HCT116 (cell line): ENCODE data around the gene BRIP1. TPM values are rescaled to one million over a fixed set of nuclear protein-coding genes. Genes with fewer than 3 reads are reported as not detected.

Experiments
- ATAC-seq: fragments of 200-7000 bp; cut with Tn5 transposase; 2 replicates; pipeline ENCODE4 v1.9.1; 2020; ENCODE audit warnings: mild to moderate bottlenecking, moderate library complexity
- BruUV-seq: library from RNA; stranded (reverse); fragments of 400-500 nt; replicated peaks from 2 replicates; lab custom pipeline; 2021; lab: Mats Ljungman, UMichigan
- CTCF ChIA-PET: fragments of 300-600 bp; sonication (Branson Sonifier 250); formaldehyde crosslinking; loops from one replicate; lab custom pipeline; 2021; ENCODE audit warnings: antibody characterized with exemption; lab: Charles Lee
- POLR2A ChIA-PET: fragments of 300-600, 350-600 bp; sonication (Branson Sonifier 250); formaldehyde crosslinking; loops from one replicate; lab custom pipeline; 2021; ENCODE audit warnings: antibody characterized with exemption; lab: Charles Lee
- RAD21 ChIA-PET, 2 experiments: fragments of 300-600 bp; sonication (Branson Sonifier 250); formaldehyde crosslinking; loops; one replicate each; lab custom pipeline; 2023; ENCODE audit warnings: low total read pairs in 2 of 2; ENCODE audit not compliant: uncharacterized antibody in 2 of 2, unreplicated experiment in 2 of 2, low non-redundant PET in 1 of 2; lab: Charles Lee
- DNase-seq: peaks from one replicate; pipeline ENCODE4 v3.0.0-alpha.2; 2010; ENCODE audit warnings: low read depth, low spot score
- H2AFZ ChIP-seq: fragments of 200-600 bp; shearing (Covaris generic), sonication (generic); 2 replicates; pipeline ENCODE4 v1.6.1; 2017; ENCODE audit warnings: low read depth, mixed run types, mixed read lengths, antibody characterized with exemption, low read length; ENCODE audit not compliant: poor library complexity, severe bottlenecking
- H3K27ac ChIP-seq: 2 replicates; pipeline ENCODE4 v1.5.1; 2012; ENCODE audit warnings: low read depth, low read length
- H3K27me3 ChIP-seq: fragments of 200-600 bp; sonication (generic); 2 replicates; pipeline ENCODE4 v1.6.1; 2016; ENCODE audit warnings: mixed run types, low read length, mixed read lengths; ENCODE audit not compliant: insufficient read depth
- H3K36me3 ChIP-seq, 2 experiments: fragments of 200-500 bp in 1 of 2; fragments of 200-600 bp in 1 of 2; sonication (Bioruptor generic) in 1 of 2; sonication (generic) in 1 of 2; 2 replicates each; pipeline versions ENCODE4 v1.5.1 to v1.6.1; 2014 to 2016; ENCODE audit warnings: low read length in 2 of 2, inconsistent platforms in 1 of 2, mixed read lengths in 1 of 2, mixed run types in 1 of 2; ENCODE audit not compliant: insufficient read depth in 2 of 2, control insufficient read depth in 1 of 2
- H3K4me1 ChIP-seq, 2 experiments: fragments of 200-600 bp in 1 of 2; sonication (generic) in 1 of 2; 2 replicates each; pipeline versions ENCODE4 v1.5.1 to v1.6.1; 2012 to 2017; ENCODE audit warnings: low read length in 2 of 2, inconsistent platforms in 1 of 2, mild to moderate bottlenecking in 1 of 2, mixed read lengths in 1 of 2, mixed run types in 1 of 2, moderate library complexity in 1 of 2; ENCODE audit not compliant: insufficient read depth in 2 of 2, control insufficient read depth in 1 of 2
- H3K4me2 ChIP-seq: fragments of 200-600 bp; sonication (generic); 2 replicates; pipeline ENCODE4 v1.6.1; 2017; ENCODE audit warnings: mixed run types, low read length, mixed read lengths
- H3K4me3 ChIP-seq, 2 experiments: fragments of 200-600 bp in 1 of 2; sonication (generic) in 1 of 2; replicated peaks in 1 of 2; 2 replicates each; pipeline ENCODE4 v1.5.1; 2011 to 2016; ENCODE audit warnings: low read length in 2 of 2, control low read depth in 1 of 2, low read depth in 1 of 2, mild to moderate bottlenecking in 1 of 2, mixed read lengths in 1 of 2, mixed run types in 1 of 2
- H3K79me2 ChIP-seq: fragments of 200-600 bp; sonication (generic); 2 replicates; pipeline ENCODE4 v1.6.1; 2017; ENCODE audit warnings: mild to moderate bottlenecking, mixed run types, low read length, moderate library complexity, mixed read lengths; ENCODE audit not compliant: insufficient read depth
- H3K9ac ChIP-seq: fragments of 200-600 bp; sonication (generic); 2 replicates; pipeline ENCODE4 v1.6.1; 2016; ENCODE audit warnings: low read length, mixed read lengths
- H3K9me2 ChIP-seq: fragments of 200-600 bp; sonication (generic), shearing (Covaris generic); 2 replicates; pipeline ENCODE4 v1.6.1; 2017; ENCODE audit warnings: mixed run types, mild to moderate bottlenecking, moderate library complexity; ENCODE audit not compliant: insufficient read depth
- H3K9me3 ChIP-seq, 2 experiments: fragments of 200-500 bp in 1 of 2; fragments of 200-600 bp in 1 of 2; sonication (Bioruptor generic) in 1 of 2; sonication (generic) in 1 of 2; 2 replicates each; pipeline ENCODE4 v1.6.1; 2014 to 2017; ENCODE audit warnings: low read length in 2 of 2, mixed read lengths in 2 of 2, inconsistent platforms in 1 of 2, low read depth in 1 of 2, mild to moderate bottlenecking in 1 of 2, mixed run types in 1 of 2, moderate library complexity in 1 of 2; ENCODE audit not compliant: control insufficient read depth in 1 of 2, insufficient read depth in 1 of 2
- H4K20me1 ChIP-seq: fragments of 200-600 bp; sonication (generic), shearing (Covaris generic); 2 replicates; pipeline ENCODE4 v1.6.1; 2017; ENCODE audit warnings: mixed run types, mild to moderate bottlenecking, moderate library complexity; ENCODE audit not compliant: insufficient read depth
- CBX3 ChIP-seq: IDR thresholded peaks from 2 replicates; pipeline ENCODE4 v1.6.1; 2012; ENCODE audit warnings: low read depth
- ELF1 ChIP-seq: IDR thresholded peaks from 2 replicates; pipeline ENCODE4 v1.6.1; 2012; ENCODE audit warnings: low read depth, borderline replicate concordance
- EZH2 ChIP-seq: fragments of 200-600 bp; sonication (generic); IDR thresholded peaks from 2 replicates; pipeline ENCODE4 v1.6.1; 2017; ENCODE audit warnings: antibody characterized with exemption, mixed run types
- EZH2phosphoT487 ChIP-seq: fragments of 200-600 bp; IDR thresholded peaks from 2 replicates; pipeline ENCODE4 v1.6.1; 2018; ENCODE audit warnings: antibody characterized with exemption, borderline replicate concordance
- FOSL1 ChIP-seq: IDR thresholded peaks from 2 replicates; pipeline ENCODE4 v1.6.1; 2012; ENCODE audit warnings: low read depth
- POLR2AphosphoS5 ChIP-seq: IDR thresholded peaks from 2 replicates; pipeline ENCODE4 v1.6.1; 2011; ENCODE audit warnings: mild to moderate bottlenecking, low read depth, low read length, moderate library complexity
- RAD21 ChIP-seq: IDR thresholded peaks from 2 replicates; pipeline ENCODE4 v1.6.1; 2012; ENCODE audit warnings: low read depth, mild to moderate bottlenecking
- SIN3A ChIP-seq: IDR thresholded peaks from 2 replicates; pipeline ENCODE4 v1.6.1; 2012; ENCODE audit warnings: low read depth
- SP1 ChIP-seq: IDR thresholded peaks from 2 replicates; pipeline ENCODE4 v1.6.1; 2012; ENCODE audit warnings: low read depth
- SRF ChIP-seq: IDR thresholded peaks from 2 replicates; pipeline ENCODE4 v1.6.1; 2012; ENCODE audit warnings: low read depth
- ZFX ChIP-seq: fragments of 450-650 bp; IDR thresholded peaks from 2 replicates; pipeline ENCODE4 v1.6.1; 2017
- ZNF274 ChIP-seq: fragments of 200-500 bp; sonication (Bioruptor generic); IDR thresholded peaks from 2 replicates; pipeline ENCODE4 v1.6.1; 2014; ENCODE audit warnings: mild to moderate bottlenecking, low read depth, low read length, inconsistent platforms
- intact Hi-C: fragments of 100-400 bp; cut with micrococcal nuclease; formaldehyde crosslinking; loops from 2 replicates; pipeline ENCODE4 v1.10.0; 2022
- total RNA-seq: library from RNA; stranded (reverse); gene quantifications from one replicate; pipeline ENCODE4 v1.2.1, GENCODE V29; 2021; ENCODE audit not compliant: unreplicated experiment
- TF ChIP-seq, protein P1 (sequence below), 3 experiments: fragments of 200-600 bp in 1 of 3; sonication (generic) in 1 of 3; IDR thresholded peaks in 2 of 3; conservative IDR thresholded peaks in 1 of 3; 2 replicates each; pipeline ENCODE4 v1.5.1; 2012 to 2017; ENCODE audit warnings: low read depth in 2 of 3, low read length in 2 of 3, antibody characterized with exemption in 1 of 3, borderline replicate concordance in 1 of 3, control low read depth in 1 of 3, mild to moderate bottlenecking in 1 of 3, mixed read lengths in 1 of 3, mixed run types in 1 of 3, moderate library complexity in 1 of 3; ENCODE audit not compliant: insufficient read depth in 1 of 3
- TF ChIP-seq, protein P2 (sequence below): IDR thresholded peaks from 2 replicates; pipeline ENCODE4 v1.6.1; 2011; ENCODE audit warnings: mild to moderate bottlenecking, low read length, moderate library complexity; ENCODE audit not compliant: insufficient replicate concordance; ENCODE audit errors: extremely low read depth
- TF ChIP-seq, protein P3 (sequence below): IDR thresholded peaks from 2 replicates; pipeline ENCODE4 v1.6.1; 2012; ENCODE audit warnings: low read depth

BRIP1 gene
- total RNA-seq, 1 experiment from 2014 or later: 22.2 TPM

DNA sequence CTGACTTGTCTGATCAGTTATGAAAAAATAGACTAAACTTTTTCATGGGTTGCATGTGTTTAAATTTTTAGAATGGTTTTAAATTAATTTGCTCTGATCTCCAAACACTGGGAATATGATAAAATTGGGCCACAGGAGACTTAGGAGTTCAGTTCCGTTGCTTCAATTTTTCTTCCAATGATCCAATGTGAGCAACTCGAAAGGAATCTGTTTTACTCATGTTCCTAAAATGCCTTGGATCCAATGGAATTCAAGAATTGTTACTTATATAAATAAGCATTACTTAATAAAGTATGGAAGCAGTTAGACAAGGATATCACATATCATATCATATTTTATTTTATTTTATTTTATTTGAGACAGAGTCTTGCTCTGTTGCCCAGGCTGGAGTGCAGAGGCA lies 216.3 kb downstream of the BRIP1 start:
- ATAC-seq (no peak), DNase-seq (no peak)
- Histone ChIP-seq H2AFZ (no peak overlapping the region), H4K20me1 (no peaks in the 10 kb centered on the region), H3K4me3 (no peak overlapping the region), H3K79me2 (no peaks in the 10 kb centered on the region), H3K36me3 (no peaks in the 10 kb centered on the region), H3K4me2 (no peak overlapping the region), H3K27ac (no peak overlapping the region), H3K4me1 (no peaks in the 10 kb centered on the region), H3K9ac (no peak overlapping the region), H3K9me3 (peaks cover 8 to 10% of the 10 kb centered on the region in 2 experiments; a peak in 2 of 4 replicates), H3K9me2 (no peaks in the 10 kb centered on the region), H3K27me3 (no peaks in the 10 kb centered on the region)
- RAD21 ChIA-PET: interaction anchor here in 1 of 2 experiments (1.2 kb wide), 1 partner anchor 462 kb away, joined by 3 read pairs; no protein-coding TSS in a partner anchor
- CTCF ChIA-PET: interaction anchor here (0.9 kb wide), 1 partner anchor 462 kb away, joined by 4 read pairs; no protein-coding TSS in a partner anchor
- no TSS peak for BruUV-seq
- intact Hi-C loops: no loop called here
- POLR2A ChIA-PET: no interaction called here
- TF ChIP-seq ZNF274: no peak
- TF ChIP-seq POLR2AphosphoS5: no peak
- no peak for TF ChIP-seq ZFX
- TF ChIP-seq, protein P1, sequence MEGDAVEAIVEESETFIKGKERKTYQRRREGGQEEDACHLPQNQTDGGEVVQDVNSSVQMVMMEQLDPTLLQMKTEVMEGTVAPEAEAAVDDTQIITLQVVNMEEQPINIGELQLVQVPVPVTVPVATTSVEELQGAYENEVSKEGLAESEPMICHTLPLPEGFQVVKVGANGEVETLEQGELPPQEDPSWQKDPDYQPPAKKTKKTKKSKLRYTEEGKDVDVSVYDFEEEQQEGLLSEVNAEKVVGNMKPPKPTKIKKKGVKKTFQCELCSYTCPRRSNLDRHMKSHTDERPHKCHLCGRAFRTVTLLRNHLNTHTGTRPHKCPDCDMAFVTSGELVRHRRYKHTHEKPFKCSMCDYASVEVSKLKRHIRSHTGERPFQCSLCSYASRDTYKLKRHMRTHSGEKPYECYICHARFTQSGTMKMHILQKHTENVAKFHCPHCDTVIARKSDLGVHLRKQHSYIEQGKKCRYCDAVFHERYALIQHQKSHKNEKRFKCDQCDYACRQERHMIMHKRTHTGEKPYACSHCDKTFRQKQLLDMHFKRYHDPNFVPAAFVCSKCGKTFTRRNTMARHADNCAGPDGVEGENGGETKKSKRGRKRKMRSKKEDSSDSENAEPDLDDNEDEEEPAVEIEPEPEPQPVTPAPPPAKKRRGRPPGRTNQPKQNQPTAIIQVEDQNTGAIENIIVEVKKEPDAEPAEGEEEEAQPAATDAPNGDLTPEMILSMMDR (IDR thresholded peaks at IDR 0.05 in 2 of 3, conservative IDR thresholded peaks at IDR 0.05 in 1 of 3; ENCODE audit: borderline replicate concordance in 1 of 3, insufficient read depth in 1 of 3, low read depth in 2 of 3, low read length in 2 of 3): no peak
- no peak for TF ChIP-seq RAD21
- TF ChIP-seq EZH2: no peak
- no peak for TF ChIP-seq ELF1
- TF ChIP-seq, protein P2, sequence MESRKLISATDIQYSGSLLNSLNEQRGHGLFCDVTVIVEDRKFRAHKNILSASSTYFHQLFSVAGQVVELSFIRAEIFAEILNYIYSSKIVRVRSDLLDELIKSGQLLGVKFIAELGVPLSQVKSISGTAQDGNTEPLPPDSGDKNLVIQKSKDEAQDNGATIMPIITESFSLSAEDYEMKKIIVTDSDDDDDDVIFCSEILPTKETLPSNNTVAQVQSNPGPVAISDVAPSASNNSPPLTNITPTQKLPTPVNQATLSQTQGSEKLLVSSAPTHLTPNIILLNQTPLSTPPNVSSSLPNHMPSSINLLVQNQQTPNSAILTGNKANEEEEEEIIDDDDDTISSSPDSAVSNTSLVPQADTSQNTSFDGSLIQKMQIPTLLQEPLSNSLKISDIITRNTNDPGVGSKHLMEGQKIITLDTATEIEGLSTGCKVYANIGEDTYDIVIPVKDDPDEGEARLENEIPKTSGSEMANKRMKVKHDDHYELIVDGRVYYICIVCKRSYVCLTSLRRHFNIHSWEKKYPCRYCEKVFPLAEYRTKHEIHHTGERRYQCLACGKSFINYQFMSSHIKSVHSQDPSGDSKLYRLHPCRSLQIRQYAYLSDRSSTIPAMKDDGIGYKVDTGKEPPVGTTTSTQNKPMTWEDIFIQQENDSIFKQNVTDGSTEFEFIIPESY: no peak
- TF ChIP-seq SRF: no peak
- TF ChIP-seq SIN3A: no peak
- no peak for TF ChIP-seq FOSL1
- no peak for TF ChIP-seq SP1
- TF ChIP-seq, protein P3, sequence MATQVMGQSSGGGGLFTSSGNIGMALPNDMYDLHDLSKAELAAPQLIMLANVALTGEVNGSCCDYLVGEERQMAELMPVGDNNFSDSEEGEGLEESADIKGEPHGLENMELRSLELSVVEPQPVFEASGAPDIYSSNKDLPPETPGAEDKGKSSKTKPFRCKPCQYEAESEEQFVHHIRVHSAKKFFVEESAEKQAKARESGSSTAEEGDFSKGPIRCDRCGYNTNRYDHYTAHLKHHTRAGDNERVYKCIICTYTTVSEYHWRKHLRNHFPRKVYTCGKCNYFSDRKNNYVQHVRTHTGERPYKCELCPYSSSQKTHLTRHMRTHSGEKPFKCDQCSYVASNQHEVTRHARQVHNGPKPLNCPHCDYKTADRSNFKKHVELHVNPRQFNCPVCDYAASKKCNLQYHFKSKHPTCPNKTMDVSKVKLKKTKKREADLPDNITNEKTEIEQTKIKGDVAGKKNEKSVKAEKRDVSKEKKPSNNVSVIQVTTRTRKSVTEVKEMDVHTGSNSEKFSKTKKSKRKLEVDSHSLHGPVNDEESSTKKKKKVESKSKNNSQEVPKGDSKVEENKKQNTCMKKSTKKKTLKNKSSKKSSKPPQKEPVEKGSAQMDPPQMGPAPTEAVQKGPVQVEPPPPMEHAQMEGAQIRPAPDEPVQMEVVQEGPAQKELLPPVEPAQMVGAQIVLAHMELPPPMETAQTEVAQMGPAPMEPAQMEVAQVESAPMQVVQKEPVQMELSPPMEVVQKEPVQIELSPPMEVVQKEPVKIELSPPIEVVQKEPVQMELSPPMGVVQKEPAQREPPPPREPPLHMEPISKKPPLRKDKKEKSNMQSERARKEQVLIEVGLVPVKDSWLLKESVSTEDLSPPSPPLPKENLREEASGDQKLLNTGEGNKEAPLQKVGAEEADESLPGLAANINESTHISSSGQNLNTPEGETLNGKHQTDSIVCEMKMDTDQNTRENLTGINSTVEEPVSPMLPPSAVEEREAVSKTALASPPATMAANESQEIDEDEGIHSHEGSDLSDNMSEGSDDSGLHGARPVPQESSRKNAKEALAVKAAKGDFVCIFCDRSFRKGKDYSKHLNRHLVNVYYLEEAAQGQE: no peak
- no peak for TF ChIP-seq EZH2phosphoT487
- no peak for TF ChIP-seq CBX3
- TF ChIP-seq, all 23 proteins: peak for 0
